Measurements from ENCODE around the gene TANC1.

Gene TANC1

GRCh38 chr2:158962074-158962473, 6.4 kb upstream of the TANC1 start:
- no peaks in the 10 kb centered on the region for H3K4me1 ChIP-seq
- intact Hi-C loops (cut with DNase I; ENCODE audit: low total_unique reads): no loop called here
- TF ChIP-seq CTCF (IDR thresholded peaks at IDR 0.05): no peak

GRCh38 chr2:158963071-158963470, 5.4 kb upstream of the TANC1 start:
- intact Hi-C loops (cut with DNase I; ENCODE audit: low total_unique reads): no loop called here

More at GRCh38 chr2:158962074-158962473, 6.4 kb upstream of the TANC1 start:
- no peak for DNase-seq
- Histone ChIP-seq H3K36me3 (no peaks in the 10 kb centered on the region), H3K9me3 (no peaks in the 10 kb centered on the region), H3K27me3 (no peaks in the 10 kb centered on the region), H3K27ac (no peak overlapping the region), H3K4me3 (no peak overlapping the region)

GRCh38 chr2:158965107-158965506, 3.3 kb upstream of the TANC1 start:
- intact Hi-C loops (cut with DNase I; ENCODE audit: low total_unique reads): no loop called here
- H3K4me1 ChIP-seq: peaks cover 0 to 6% (median 2%) of the 10 kb centered on the region in 4 donors
- TF ChIP-seq CTCF (IDR thresholded peaks at IDR 0.05): no peak

More at GRCh38 chr2:158963071-158963470, 5.4 kb upstream of the TANC1 start:
- no peaks in the 10 kb centered on the region for H3K9me3 ChIP-seq
- no peaks in the 10 kb centered on the region for H3K27me3 ChIP-seq
- no peaks in the 10 kb centered on the region for H3K36me3 ChIP-seq
- TF ChIP-seq CTCF (IDR thresholded peaks at IDR 0.05): no peak
- peaks cover 0 to 5% (median 2%) of the 10 kb centered on the region in 4 donors for H3K4me1 ChIP-seq
- no peak overlapping the region for H3K4me3 ChIP-seq
- no peak overlapping the region for H3K27ac ChIP-seq
- no peak for DNase-seq

GRCh38 chr2:158965641-158966040, 2.8 kb upstream of the TANC1 start:
- H3K27me3 ChIP-seq: no peaks in the 10 kb centered on the region
- no peaks in the 10 kb centered on the region for H3K9me3 ChIP-seq
- no peaks in the 10 kb centered on the region for H3K36me3 ChIP-seq
- no peak for TF ChIP-seq CTCF (IDR thresholded peaks at IDR 0.05)
- intact Hi-C loops (cut with DNase I; ENCODE audit: low total_unique reads): no loop called here
- no peak for DNase-seq
- H3K27ac ChIP-seq: no peak overlapping the region
- H3K4me1 ChIP-seq: peaks cover 0 to 12% (median 5%) of the 10 kb centered on the region in 4 donors
- no peak overlapping the region for H3K4me3 ChIP-seq

More at GRCh38 chr2:158965107-158965506, 3.3 kb upstream of the TANC1 start:
- Histone ChIP-seq H3K36me3 (no peaks in the 10 kb centered on the region), H3K27me3 (no peaks in the 10 kb centered on the region), H3K27ac (no peak overlapping the region), H3K9me3 (no peaks in the 10 kb centered on the region), H3K4me3 (no peak overlapping the region)
- no peak for DNase-seq

GRCh38 chr2:158966312-158966711, 2.1 kb upstream of the TANC1 start:
- Histone ChIP-seq H3K4me3 (no peak overlapping the region), H3K27ac (no peak overlapping the region), H3K36me3 (no peaks in the 10 kb centered on the region), H3K9me3 (no peaks in the 10 kb centered on the region), H3K4me1 (peaks cover 0 to 18% (median 8%) of the 10 kb centered on the region in 4 donors), H3K27me3 (no peaks in the 10 kb centered on the region)
- intact Hi-C loops (cut with DNase I; ENCODE audit: low total_unique reads): no loop called here
- no peak for DNase-seq
- TF ChIP-seq CTCF (IDR thresholded peaks at IDR 0.05): no peak

All from tibial artery (tissue), 4 donors.